ENCODE data around the gene WRAP73. TPM values are rescaled to one million over a fixed set of nuclear protein-coding genes. Genes with fewer than 3 reads are reported as not detected.

WRAP73 gene
- polyA plus RNA-seq, 4 donors = 16.2 to 36.9 (median 29.3) TPM

- H3K27ac ChIP-seq (ENCODE audit: low read depth in 1 of 3, low read length in 2 of 3) = no peak overlapping the region
- H3K36me3 ChIP-seq (ENCODE audit: control insufficient read depth in 3 of 3, insufficient read depth in 2 of 3, low read depth in 1 of 3, low read length in 3 of 3) = peaks cover 5 to 58% (median 6%) of the 10 kb centered on the region in 3 donors
- no peak for DNase-seq
- no peaks in the 10 kb centered on the region for H3K9me3 ChIP-seq (ENCODE audit: control insufficient read depth in 2 of 2, insufficient read depth in 1 of 2, low read depth in 1 of 2, low read length in 1 of 2)
- H3K27me3 ChIP-seq (ENCODE audit: control insufficient read depth in 3 of 3, insufficient read depth in 3 of 3, low read length in 3 of 3) = no peaks in the 10 kb centered on the region
- no peak for FAIRE-seq
- WGBS, 3 donors = 93 to 95% (median 95%) methylated on average over 36 to 43 of the region's 43 CpGs
- H3K4me3 ChIP-seq (ENCODE audit: low read depth in 1 of 3, low read length in 3 of 3) = no peak overlapping the region
- H3K4me1 ChIP-seq (ENCODE audit: control insufficient read depth in 3 of 3, insufficient read depth in 2 of 3, low read depth in 1 of 3, low read length in 2 of 3) = no peaks in the 10 kb centered on the region
Measured at GRCh38 chr1:3642919-3643675, 6.8 kb downstream of the WRAP73 start.

GRCh38 chr1:3641816-3642215 lies 8.1 kb downstream of the WRAP73 start:
- H3K4me3 ChIP-seq (ENCODE audit: low read depth in 1 of 3, low read length in 3 of 3) = no peak overlapping the region
- DNase-seq = no peak
- no peaks in the 10 kb centered on the region for H3K9me3 ChIP-seq (ENCODE audit: control insufficient read depth in 2 of 2, insufficient read depth in 1 of 2, low read depth in 1 of 2, low read length in 1 of 2)
- no peak for FAIRE-seq
- 96 to 97% (median 96%) methylated on average over 11 of the region's 11 CpGs for WGBS, 3 donors
- no peaks in the 10 kb centered on the region for H3K27me3 ChIP-seq (ENCODE audit: control insufficient read depth in 3 of 3, insufficient read depth in 3 of 3, low read length in 3 of 3)
- peaks cover 6 to 65% (median 11%) of the 10 kb centered on the region in 3 donors for H3K36me3 ChIP-seq (ENCODE audit: control insufficient read depth in 3 of 3, insufficient read depth in 2 of 3, low read depth in 1 of 3, low read length in 3 of 3)
- no peak overlapping the region for H3K27ac ChIP-seq (ENCODE audit: low read depth in 1 of 3, low read length in 2 of 3)
- no peaks in the 10 kb centered on the region for H3K4me1 ChIP-seq (ENCODE audit: control insufficient read depth in 3 of 3, insufficient read depth in 2 of 3, low read depth in 1 of 3, low read length in 2 of 3)

GRCh38 chr1:3641046-3641760 lies 8.7 kb downstream of the WRAP73 start:
- 95 to 96% (median 96%) methylated on average over 26 of the region's 26 CpGs for whole genome bisulfite sequencing, 3 donors
- peaks cover 4 to 66% (median 17%) of the 10 kb centered on the region in 3 donors for H3K36me3 ChIP-seq (ENCODE audit: control insufficient read depth in 3 of 3, insufficient read depth in 2 of 3, low read depth in 1 of 3, low read length in 3 of 3)
- H3K4me1 ChIP-seq (ENCODE audit: control insufficient read depth in 3 of 3, insufficient read depth in 2 of 3, low read depth in 1 of 3, low read length in 2 of 3) = no peaks in the 10 kb centered on the region
- H3K4me3 ChIP-seq (ENCODE audit: low read depth in 1 of 3, low read length in 3 of 3) = no peak overlapping the region
- no peak overlapping the region for H3K27ac ChIP-seq (ENCODE audit: low read depth in 1 of 3, low read length in 2 of 3)
- H3K9me3 ChIP-seq (ENCODE audit: control insufficient read depth in 2 of 2, insufficient read depth in 1 of 2, low read depth in 1 of 2, low read length in 1 of 2) = no peaks in the 10 kb centered on the region
- H3K27me3 ChIP-seq (ENCODE audit: control insufficient read depth in 3 of 3, insufficient read depth in 3 of 3, low read length in 3 of 3) = no peaks in the 10 kb centered on the region
- DNase-seq (no peak), FAIRE-seq (no peak)

GRCh38 chr1:3640121-3640837 lies 9.6 kb downstream of the WRAP73 start:
- Histone ChIP-seq H3K4me3 (ENCODE audit: low read depth in 1 of 3, low read length in 3 of 3) (no peak overlapping the region), H3K4me1 (ENCODE audit: control insufficient read depth in 3 of 3, insufficient read depth in 2 of 3, low read depth in 1 of 3, low read length in 2 of 3) (no peaks in the 10 kb centered on the region), H3K36me3 (ENCODE audit: control insufficient read depth in 3 of 3, insufficient read depth in 2 of 3, low read depth in 1 of 3, low read length in 3 of 3) (peaks cover 4 to 70% (median 17%) of the 10 kb centered on the region in 3 donors), H3K9me3 (ENCODE audit: control insufficient read depth in 2 of 2, insufficient read depth in 1 of 2, low read depth in 1 of 2, low read length in 1 of 2) (no peaks in the 10 kb centered on the region), H3K27ac (ENCODE audit: low read depth in 1 of 3, low read length in 2 of 3) (no peak overlapping the region), H3K27me3 (ENCODE audit: control insufficient read depth in 3 of 3, insufficient read depth in 3 of 3, low read length in 3 of 3) (no peaks in the 10 kb centered on the region)
- 83 to 86% (median 85%) methylated on average over 32 to 36 of the region's 36 CpGs for WGBS, 3 donors
- DNase-seq (no peak), FAIRE-seq (no peak)

GRCh38 chr1:3639397-3639911 lies 10.4 kb downstream of the WRAP73 start:
- FAIRE-seq (no peak), DNase-seq (no peak)
- Histone ChIP-seq H3K27ac (ENCODE audit: low read depth in 1 of 3, low read length in 2 of 3) (no peak overlapping the region), H3K4me3 (ENCODE audit: low read depth in 1 of 3, low read length in 3 of 3) (no peak overlapping the region), H3K27me3 (ENCODE audit: control insufficient read depth in 3 of 3, insufficient read depth in 3 of 3, low read length in 3 of 3) (no peaks in the 10 kb centered on the region), H3K36me3 (ENCODE audit: control insufficient read depth in 3 of 3, insufficient read depth in 2 of 3, low read depth in 1 of 3, low read length in 3 of 3) (peaks cover 8 to 76% (median 21%) of the 10 kb centered on the region in 3 donors), H3K4me1 (ENCODE audit: control insufficient read depth in 3 of 3, insufficient read depth in 2 of 3, low read depth in 1 of 3, low read length in 2 of 3) (no peaks in the 10 kb centered on the region), H3K9me3 (ENCODE audit: control insufficient read depth in 2 of 2, insufficient read depth in 1 of 2, low read depth in 1 of 2, low read length in 1 of 2) (no peaks in the 10 kb centered on the region)
- 94 to 95% (median 95%) methylated on average over 23 of the region's 23 CpGs for WGBS, 3 donors

- 91 to 95% (median 94%) methylated on average over 15 of the region's 15 CpGs for WGBS, 3 donors
- no peak overlapping the region for H3K27ac ChIP-seq (ENCODE audit: low read depth in 1 of 3, low read length in 2 of 3)
- H3K4me1 ChIP-seq (ENCODE audit: control insufficient read depth in 3 of 3, insufficient read depth in 2 of 3, low read depth in 1 of 3, low read length in 2 of 3) = no peaks in the 10 kb centered on the region
- FAIRE-seq (no peak), DNase-seq (no peak)
- no peak overlapping the region for H3K4me3 ChIP-seq (ENCODE audit: low read depth in 1 of 3, low read length in 3 of 3)
- no peaks in the 10 kb centered on the region for H3K27me3 ChIP-seq (ENCODE audit: control insufficient read depth in 3 of 3, insufficient read depth in 3 of 3, low read length in 3 of 3)
- H3K36me3 ChIP-seq (ENCODE audit: control insufficient read depth in 3 of 3, insufficient read depth in 2 of 3, low read depth in 1 of 3, low read length in 3 of 3) = peaks cover 8 to 81% (median 25%) of the 10 kb centered on the region in 3 donors
- H3K9me3 ChIP-seq (ENCODE audit: control insufficient read depth in 2 of 2, insufficient read depth in 1 of 2, low read depth in 1 of 2, low read length in 1 of 2) = no peaks in the 10 kb centered on the region
Measured at GRCh38 chr1:3638676-3639075, 11.2 kb downstream of the WRAP73 start.

GRCh38 chr1:3638027-3638426 lies 11.9 kb downstream of the WRAP73 start:
- peaks cover 8 to 84% (median 25%) of the 10 kb centered on the region in 3 donors for H3K36me3 ChIP-seq (ENCODE audit: control insufficient read depth in 3 of 3, insufficient read depth in 2 of 3, low read depth in 1 of 3, low read length in 3 of 3)
- no peaks in the 10 kb centered on the region for H3K4me1 ChIP-seq (ENCODE audit: control insufficient read depth in 3 of 3, insufficient read depth in 2 of 3, low read depth in 1 of 3, low read length in 2 of 3)
- H3K27me3 ChIP-seq (ENCODE audit: control insufficient read depth in 3 of 3, insufficient read depth in 3 of 3, low read length in 3 of 3) = no peaks in the 10 kb centered on the region
- H3K4me3 ChIP-seq (ENCODE audit: low read depth in 1 of 3, low read length in 3 of 3) = no peak overlapping the region
- H3K9me3 ChIP-seq (ENCODE audit: control insufficient read depth in 2 of 2, insufficient read depth in 1 of 2, low read depth in 1 of 2, low read length in 1 of 2) = no peaks in the 10 kb centered on the region
- H3K27ac ChIP-seq (ENCODE audit: low read depth in 1 of 3, low read length in 2 of 3) = no peak overlapping the region
- FAIRE-seq = no peak
- DNase-seq = no peak
- WGBS, 3 donors = 92 to 99% (median 97%) methylated on average over 12 of the region's 12 CpGs

GRCh38 chr1:3636531-3636930 lies 13.4 kb downstream of the WRAP73 start:
- Histone ChIP-seq H3K27ac (ENCODE audit: low read depth in 1 of 3, low read length in 2 of 3) (no peak overlapping the region), H3K4me3 (ENCODE audit: low read depth in 1 of 3, low read length in 3 of 3) (no peak overlapping the region), H3K4me1 (ENCODE audit: control insufficient read depth in 3 of 3, insufficient read depth in 2 of 3, low read depth in 1 of 3, low read length in 2 of 3) (no peaks in the 10 kb centered on the region), H3K27me3 (ENCODE audit: control insufficient read depth in 3 of 3, insufficient read depth in 3 of 3, low read length in 3 of 3) (no peaks in the 10 kb centered on the region), H3K9me3 (ENCODE audit: control insufficient read depth in 2 of 2, insufficient read depth in 1 of 2, low read depth in 1 of 2, low read length in 1 of 2) (no peaks in the 10 kb centered on the region), H3K36me3 (ENCODE audit: control insufficient read depth in 3 of 3, insufficient read depth in 2 of 3, low read depth in 1 of 3, low read length in 3 of 3) (peaks cover 8 to 92% (median 25%) of the 10 kb centered on the region in 3 donors)
- WGBS, 3 donors = 92 to 98% (median 94%) methylated on average over 11 of the region's 11 CpGs
- DNase-seq (no peak), FAIRE-seq (no peak)
